HepG2 (cell line): ENCODE measurements around the gene ASB16. TPM values are rescaled to one million over a fixed set of nuclear protein-coding genes. Genes with fewer than 3 reads are reported as not detected.
"Not testable (repeated sequence)": the region's sequence is repeated elsewhere in the genome, so short reads cannot be mapped to it uniquely, and the experiment has no call there.

Source experiments
- ATAC-seq: fragments of 200-7000 bp; cut with Tn5 transposase; 3 replicates; pipeline ENCODE4 v1.9.1; 2020; ENCODE audit warnings: mild to moderate bottlenecking, moderate library complexity
- BruUV-seq: library from RNA; stranded (reverse); fragments of 400-500 nt; replicated peaks from 2 replicates; lab custom pipeline; 2021; lab: Mats Ljungman, UMichigan
- CTCF ChIA-PET: fragments of 300-600 bp; formaldehyde crosslinking; extraction: SDS; loops from one replicate; lab custom pipeline; 2021; ENCODE audit warnings: low total read pairs, inconsistent platforms, low intra/inter-chr PET ratio; lab: Yijun Ruan, JAX
- POLR2A ChIA-PET: fragments of 350-600 bp; sonication (Branson Sonifier 250); formaldehyde crosslinking; loops from one replicate; lab custom pipeline; 2020; ENCODE audit warnings: antibody characterized with exemption, inconsistent platforms; lab: Yijun Ruan, JAX
- DNase-seq: peaks from one replicate; pipeline ENCODE4 v3.0.0-alpha.2; 2015; ENCODE audit warnings: low spot score
- FAIRE-seq: peaks from 3 replicates; lab custom pipeline; 2011; peaks lifted over from hg19 to GRCh38; lab: Jason Lieb, UNC
- H2AFZ ChIP-seq: one replicate; pipeline ENCODE4 v1.6.1; 2011; ENCODE audit warnings: low read length, inconsistent platforms
- H3K27ac ChIP-seq: fragments of 300-600 bp; 3 replicates; pipeline ENCODE4 v1.8.0; 2011; ENCODE audit warnings: mixed run types, mild to moderate bottlenecking, mixed read lengths, low read length, inconsistent platforms; ENCODE audit not compliant: insufficient read depth; ENCODE audit errors: extremely low read length
- H3K27me3 ChIP-seq, 2 experiments: fragments of 200-600 bp in 1 of 2; 2 replicates in 1 of 2; 3 replicates in 1 of 2; pipeline versions ENCODE4 v1.6.0 to v1.8.0; 2011; ENCODE audit warnings: low read length in 2 of 2, mild to moderate bottlenecking in 2 of 2, moderate library complexity in 2 of 2, inconsistent platforms in 1 of 2; ENCODE audit not compliant: insufficient read depth in 2 of 2, control insufficient read depth in 1 of 2
- H3K36me3 ChIP-seq, 2 experiments: fragments of 200-600 bp in 1 of 2; replicated peaks in 1 of 2; 2 replicates in 1 of 2; 3 replicates in 1 of 2; pipeline versions ENCODE4 v1.5.1 to v1.8.0; 2011; ENCODE audit warnings: low read length in 2 of 2, inconsistent platforms in 1 of 2; ENCODE audit not compliant: insufficient read depth in 2 of 2, control insufficient read depth in 1 of 2
- H3K4me1 ChIP-seq: 2 replicates; pipeline ENCODE4 v1.5.1; 2012; ENCODE audit warnings: low read length, inconsistent platforms; ENCODE audit not compliant: insufficient read depth
- H3K4me2 ChIP-seq: 2 replicates; pipeline ENCODE4 v1.6.0; 2011; ENCODE audit warnings: low read depth, low read length, inconsistent platforms
- H3K4me3 ChIP-seq, 3 experiments: fragments of 200-600 bp in 1 of 3; sonication (generic), shearing (Covaris generic) in 1 of 3; replicated peaks in 1 of 3; 2 replicates each; pipeline ENCODE4 v1.5.1; 2011 to 2016; ENCODE audit warnings: low read length in 3 of 3, inconsistent platforms in 2 of 3, low read depth in 2 of 3, mild to moderate bottlenecking in 2 of 3, control low read depth in 1 of 3, mixed read lengths in 1 of 3; ENCODE audit not compliant: insufficient read depth in 1 of 3
- H3K79me2 ChIP-seq: one replicate; pipeline ENCODE4 v1.6.1; 2011; ENCODE audit warnings: low read length, inconsistent platforms; ENCODE audit not compliant: insufficient read depth
- H3K9ac ChIP-seq: 2 replicates; pipeline ENCODE4 v1.6.0; 2011; ENCODE audit warnings: mild to moderate bottlenecking, low read depth, low read length, inconsistent platforms; ENCODE audit not compliant: insufficient read depth
- H3K9me3 ChIP-seq: 2 replicates; pipeline ENCODE4 v1.5.1; 2012; ENCODE audit warnings: mild to moderate bottlenecking, low read length
- H4K20me1 ChIP-seq: 2 replicates; pipeline ENCODE4 v1.6.0; 2011; ENCODE audit warnings: inconsistent platforms, mild to moderate bottlenecking, low read length, moderate library complexity; ENCODE audit not compliant: insufficient read depth
- AHR ChIP-seq: IDR thresholded peaks from 2 replicates; pipeline ENCODE4 v1.6.1; 2018; ENCODE audit warnings: missing genetic modification reagents, missing compliant biosample characterization
- BORCS8-MEF2B ChIP-seq: sonication (generic); formaldehyde crosslinking; IDR thresholded peaks from 2 replicates; pipeline ENCODE4 v1.8.0; 2022; ENCODE audit warnings: mild to moderate bottlenecking, missing genetic modification reagents
- BRF2 ChIP-seq: sonication (generic); formaldehyde crosslinking; IDR thresholded peaks from 2 replicates; pipeline ENCODE4 v1.8.1; 2022; ENCODE audit warnings: mild to moderate bottlenecking, missing genetic modification reagents
- GTF3A ChIP-seq: sonication (generic); formaldehyde crosslinking; conservative IDR thresholded peaks from 2 replicates; pipeline ENCODE4 v1.4.0; 2020; ENCODE audit warnings: mild to moderate bottlenecking, missing genetic modification reagents
- IRF2 ChIP-seq: IDR thresholded peaks from 2 replicates; pipeline ENCODE4 v1.6.1; 2018; ENCODE audit warnings: missing genetic modification reagents, missing compliant biosample characterization
- JUNB ChIP-seq: sonication (generic); formaldehyde crosslinking; IDR thresholded peaks from 2 replicates; pipeline ENCODE4 v1.8.0; 2022; ENCODE audit warnings: missing genetic modification reagents, mild to moderate bottlenecking, borderline replicate concordance
- POLR2G ChIP-seq: fragments of 200-400 bp; formaldehyde crosslinking; IDR thresholded peaks from 2 replicates; pipeline ENCODE4 v1.6.1; 2018; ENCODE audit warnings: mild to moderate bottlenecking, low read depth, low read length, moderate library complexity
- PREB ChIP-seq: sonication (generic); formaldehyde crosslinking; IDR thresholded peaks from 2 replicates; pipeline ENCODE4 v1.4.0; 2020; ENCODE audit warnings: missing genetic modification reagents
- REXO4 ChIP-seq: sonication (generic); formaldehyde crosslinking; IDR thresholded peaks from 2 replicates; pipeline ENCODE4 v1.8.0; 2022; ENCODE audit warnings: missing genetic modification reagents, mild to moderate bottlenecking, borderline replicate concordance
- TCF7 ChIP-seq: sonication (generic); IDR thresholded peaks from 2 replicates; pipeline ENCODE4 v1.6.1; 2016; ENCODE audit warnings: antibody characterized with exemption, low read depth
- TRIM22 ChIP-seq: fragments of 450-650 bp; IDR thresholded peaks from 2 replicates; pipeline ENCODE4 v1.6.1; 2017
- ZFP90 ChIP-seq: sonication (generic); formaldehyde crosslinking; IDR thresholded peaks from 2 replicates; pipeline ENCODE4 v1.8.0; 2022; ENCODE audit warnings: missing genetic modification reagents, mild to moderate bottlenecking, inconsistent platforms, borderline replicate concordance
- ZNF20 ChIP-seq: sonication (generic); formaldehyde crosslinking; IDR thresholded peaks from 2 replicates; pipeline ENCODE4 v1.4.0; 2020; ENCODE audit warnings: mild to moderate bottlenecking, moderate library complexity, missing genetic modification reagents
- ZNF589 ChIP-seq: sonication (generic); formaldehyde crosslinking; conservative IDR thresholded peaks from 2 replicates; pipeline ENCODE4 v1.8.0; 2022; ENCODE audit warnings: mild to moderate bottlenecking, moderate library complexity, missing genetic modification reagents
- ZNF75D ChIP-seq: sonication (generic); formaldehyde crosslinking; IDR thresholded peaks from 2 replicates; pipeline ENCODE4 v1.8.1; 2023; ENCODE audit warnings: missing genetic modification reagents, mild to moderate bottlenecking, borderline replicate concordance
- WGBS: methylation state at CpG from one replicate; pipeline ENCODE4 v1.1.6; 2017; ENCODE audit warnings: low lambda C conversion rate; 5-methylcytosine and 5-hydroxymethylcytosine counted together
- in situ Hi-C: cut with HindIII; loops from 2 replicates; pipeline ENCODE4 v1.10.0; 2017; ENCODE audit warnings: low pct_unique_long_range_greater_than_20kb; ENCODE audit not compliant: extremely low pct_ligation_motif_present
- intact Hi-C: fragments of 100-400 bp; cut with micrococcal nuclease; formaldehyde crosslinking; loops from one replicate; pipeline ENCODE4 v1.10.0; 2022; ENCODE audit not compliant: unreplicated experiment
- polyA plus RNA-seq, 8 experiments: library from polyadenylated mRNA; depleted of rRNA in 3 of 8; stranded (reverse) in 7 of 8; unstranded in 1 of 8; fragments of >200 nt; fragmentation: Illumina TruSeq in 4 of 8; extraction: Trizol in 4 of 8; gene quantifications; 2 replicates each; pipeline versions ENCODE4 v1.2.1 to v1.2.3, GENCODE V29; 2011 to 2016; ENCODE audit warnings: low read depth in 4 of 8, missing spikeins in 1 of 8, mixed read lengths in 1 of 8; ENCODE audit not compliant: insufficient read depth in 1 of 8
- total RNA-seq, 5 experiments: library from RNA; depleted of rRNA; stranded (reverse); fragments of >200 nt; fragmentation: Illumina TruSeq; extraction: Trizol; gene quantifications; 2 replicates each; pipeline ENCODE4 v1.2.3, GENCODE V29; 2016; ENCODE audit warnings: low read depth in 1 of 5

The ASB16 gene
- total and polyA plus RNA-seq, 2 of the 13 experiments (the other 11 are each of a cell fraction or from before 2014, with no cell fraction given) = 0.07 TPM; not detected in 1

GRCh38 chr17:44143921-44144320 is 26.6 kb upstream of the ASB16 start:
- H3K4me2 ChIP-seq, H2AFZ ChIP-seq, H3K79me2 ChIP-seq, DNase-seq, intact Hi-C loops, in situ Hi-C loops, H3K4me3 ChIP-seq, H3K27ac ChIP-seq, H3K27me3 ChIP-seq, H3K9me3 ChIP-seq, POLR2A ChIA-PET, FAIRE-seq, CTCF ChIA-PET, H3K9ac ChIP-seq, H4K20me1 ChIP-seq, ATAC-seq, BruUV-seq: not testable (repeated sequence)
- Histone ChIP-seq H3K36me3 (peaks cover 10 to 23% of the 10 kb centered on the region in 2 experiments), H3K4me1 (peaks cover 28% of the 10 kb centered on the region)
- 96% methylated on average over 8 of the region's 8 CpGs for WGBS

GRCh38 chr17:44144966-44145739 is 25.4 kb upstream of the ASB16 start:
- WGBS = 92% methylated on average over 7 of the region's 7 CpGs
- Histone ChIP-seq H3K4me1 (peaks cover 27% of the 10 kb centered on the region), H3K27me3 (no peaks in the 10 kb centered on the region), H2AFZ (no peak overlapping the region), H4K20me1 (no peaks in the 10 kb centered on the region), H3K36me3 (peaks cover 14 to 30% of the 10 kb centered on the region in 2 experiments), H3K27ac (no peak overlapping the region), H3K79me2 (peaks cover 9% of the 10 kb centered on the region), H3K9me3 (no peaks in the 10 kb centered on the region), H3K4me3 (no peak overlapping the region), H3K9ac (no peak overlapping the region), H3K4me2 (no peak overlapping the region)
- in situ Hi-C loops (no loop called here), intact Hi-C loops (no loop called here)
- no peak for FAIRE-seq
- no peak for DNase-seq
- ATAC-seq = no peak
- ChIA-PET CTCF (no interaction called here), POLR2A (interaction anchor here (0.5 to 1.3 kb wide), 2 partner anchors 24 to 61 kb away, joined by 3 read pairs; no protein-coding TSS in a partner anchor)
- no TSS peak for BruUV-seq
- TF ChIP-seq PREB (CRISPR knock-in tag) = no peak
- no peak for TF ChIP-seq JUNB (CRISPR knock-in tag)
- TF ChIP-seq ZNF589 (CRISPR knock-in tag) = no peak
- TF ChIP-seq TRIM22 = no peak
- no peak for TF ChIP-seq REXO4 (CRISPR knock-in tag)
- no peak for TF ChIP-seq ZFP90
- no peak for TF ChIP-seq GTF3A
- no peak for TF ChIP-seq BORCS8-MEF2B (CRISPR knock-in tag)
- no peak for TF ChIP-seq ZNF20 (CRISPR knock-in tag)
- no peak for TF ChIP-seq AHR (CRISPR knock-in tag)
- TF ChIP-seq POLR2G = no peak
- no peak for TF ChIP-seq IRF2
- no peak for TF ChIP-seq ZNF75D
- no peak for TF ChIP-seq BRF2 (CRISPR knock-in tag)
- no peak for TF ChIP-seq TCF7
